Stimulated activated CD4-positive, alpha-beta T cell treated with anti-CD3 and anti-CD28 coated beads, Interleukin-1b, Interleukin-23, amount 100 ng/mL, for 48 hours (primary cell): ENCODE measurements around the gene MYZAP.
"Not testable (repeated sequence)": the region's sequence is repeated elsewhere in the genome, so short reads cannot be mapped to it uniquely, and the experiment has no call there.

Source experiments
- DNase-seq: peaks from one replicate; pipeline ENCODE4 v3.0.0-alpha.2; 2020

The MYZAP gene

DNA sequence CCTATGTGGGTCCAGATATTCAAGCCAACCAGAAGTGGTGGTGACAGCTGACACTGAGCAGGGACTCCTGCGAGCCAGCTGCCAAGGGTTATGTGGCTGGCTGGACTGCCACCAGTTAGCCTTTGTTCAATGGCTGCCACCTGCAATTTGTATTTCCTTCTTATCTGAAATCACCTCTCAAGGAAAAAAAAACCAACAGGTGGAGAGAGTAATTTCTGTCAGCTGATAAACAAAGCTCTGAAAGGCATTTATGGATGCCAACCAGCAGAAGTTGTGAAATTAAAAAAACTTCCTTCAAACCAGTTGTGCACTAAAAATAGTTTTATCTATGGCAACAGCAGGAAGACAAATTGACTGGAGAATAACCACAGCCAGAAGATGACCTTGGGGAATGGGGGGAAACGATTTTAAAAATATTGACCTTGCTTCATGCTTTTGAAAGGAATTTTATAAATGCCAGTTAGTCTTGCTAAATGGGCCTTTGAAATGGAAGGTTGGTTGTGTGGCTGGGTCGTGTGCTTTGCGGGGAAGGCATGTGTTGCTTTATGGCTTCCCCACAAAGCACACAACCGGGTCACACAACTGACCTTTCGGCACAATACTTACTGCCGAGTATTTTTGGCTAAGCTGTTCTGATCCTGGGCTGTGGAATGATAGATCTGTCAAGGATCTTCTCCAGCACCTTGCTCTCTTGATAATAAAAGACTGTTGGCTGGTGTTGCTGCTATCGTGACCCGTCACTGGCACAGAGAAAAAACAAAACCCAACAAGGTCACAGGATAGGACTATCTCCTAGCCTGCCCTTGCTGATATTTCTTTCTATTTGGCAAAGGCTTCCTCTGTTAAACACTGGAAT is 3.5 kb downstream of the MYZAP start:
- no peak for DNase-seq

- no peak for DNase-seq
Observed at GRCh38 chr15:57596301-57596855, 4.7 kb downstream of the MYZAP start.

DNA sequence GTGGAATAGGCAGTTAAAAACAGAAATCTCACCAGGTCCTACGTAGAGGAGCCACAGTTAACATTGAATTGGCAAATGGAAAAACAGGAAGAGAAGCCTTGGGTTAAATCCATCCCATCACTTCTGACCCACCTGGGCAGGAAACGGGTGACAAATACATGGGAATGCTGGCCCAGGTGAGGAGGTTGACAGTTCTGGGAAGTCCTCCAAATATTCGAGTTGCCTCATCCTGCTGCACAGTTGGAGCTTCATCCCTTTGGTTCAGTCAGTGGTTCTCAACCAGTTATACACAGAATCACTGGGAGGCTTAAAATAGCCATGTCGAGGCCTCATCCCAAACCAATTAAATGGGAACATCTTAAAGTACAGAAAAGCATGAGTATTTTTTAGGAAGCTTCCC is 5.3 kb downstream of the MYZAP start:
- no peak for DNase-seq

DNA sequence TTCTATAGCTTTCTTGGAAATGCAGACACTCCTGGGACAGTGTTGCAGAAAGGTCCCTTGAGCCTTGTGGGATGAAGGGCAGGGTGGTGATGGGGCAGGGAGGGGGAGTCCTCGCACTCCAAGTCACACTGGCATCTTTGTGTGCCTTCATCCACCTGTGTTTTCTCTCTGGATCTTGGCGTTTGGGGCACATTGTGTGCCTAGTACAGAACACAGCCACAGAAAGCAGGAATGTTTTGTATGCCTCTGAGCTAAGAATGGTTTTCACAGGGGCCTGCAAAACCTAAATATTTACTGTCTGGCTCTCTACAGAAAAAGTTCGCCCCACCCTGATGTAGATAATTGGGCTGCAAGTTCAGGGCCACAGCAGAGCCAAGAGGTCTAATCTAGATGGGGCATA is 5.7 kb downstream of the MYZAP start:
- no peak for DNase-seq

DNA sequence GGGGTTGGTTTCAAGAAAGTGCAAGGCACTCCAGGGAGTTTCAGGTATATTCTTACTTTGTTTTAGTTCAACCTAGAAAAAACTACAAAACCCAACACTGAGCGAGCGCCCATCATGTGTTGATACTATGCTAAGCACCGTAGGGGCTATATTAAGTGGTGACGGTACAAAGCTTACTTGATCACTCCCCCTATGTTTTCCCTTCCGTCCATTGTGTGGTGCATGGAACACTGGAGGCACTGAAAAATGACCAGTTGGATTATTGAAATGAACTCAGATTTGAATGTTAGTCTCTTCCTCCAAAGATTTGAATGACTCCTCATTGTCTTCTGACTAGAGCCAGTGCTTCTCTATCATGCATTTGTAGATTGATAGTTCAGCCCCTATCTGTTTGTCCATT is 6.6 kb downstream of the MYZAP start:
- DNase-seq, result no peak

- DNase-seq, result no peak
Observed at GRCh38 chr15:57599296-57599810, 7.6 kb downstream of the MYZAP start.

DNA sequence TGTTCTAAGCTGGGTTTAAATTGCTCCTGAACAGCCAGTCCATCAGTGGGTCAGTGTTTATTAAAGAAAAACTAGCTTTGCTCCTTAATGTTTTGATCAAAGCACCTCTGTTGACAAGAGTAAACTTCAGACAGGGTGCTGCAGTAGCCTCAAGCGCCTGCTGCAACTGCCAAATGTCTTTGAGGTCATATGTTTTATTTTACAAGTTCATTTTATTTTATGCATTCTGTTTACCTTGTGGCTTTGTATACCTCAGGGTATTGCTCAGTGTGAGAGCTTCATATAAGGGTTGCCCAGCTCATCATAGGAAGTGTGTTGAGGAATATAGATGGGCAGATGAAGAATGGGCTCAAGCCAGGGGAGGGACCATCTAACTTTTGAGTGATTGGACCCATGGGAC is 8.5 kb downstream of the MYZAP start:
- no peak for DNase-seq

- no peak for DNase-seq
Observed at GRCh38 chr15:57604507-57604906, 12.8 kb downstream of the MYZAP start.

DNA sequence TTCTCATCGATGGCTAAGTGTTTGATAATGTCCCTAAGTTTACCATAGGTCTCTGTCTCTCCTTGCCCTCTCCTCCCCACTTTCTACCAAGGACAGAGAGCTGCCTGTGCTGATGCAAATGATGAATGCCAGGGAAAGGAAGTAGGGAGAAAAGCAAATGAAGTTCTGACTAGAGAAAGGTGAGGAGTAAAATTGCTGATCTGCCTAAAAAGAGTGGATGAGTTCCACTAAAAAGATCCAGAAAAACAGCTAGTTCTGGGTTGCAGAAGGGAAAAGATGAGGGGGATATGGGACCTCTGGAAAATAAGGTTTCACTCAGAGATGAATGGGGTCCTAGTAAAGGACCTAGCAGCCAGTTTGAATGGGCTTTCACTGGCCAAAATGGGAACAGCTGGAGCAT is 13.8 kb downstream of the MYZAP start:
- DNase-seq, result no peak

GRCh38 chr15:57606048-57606447 is 14.3 kb downstream of the MYZAP start:
- DNase-seq, result no peak

DNA sequence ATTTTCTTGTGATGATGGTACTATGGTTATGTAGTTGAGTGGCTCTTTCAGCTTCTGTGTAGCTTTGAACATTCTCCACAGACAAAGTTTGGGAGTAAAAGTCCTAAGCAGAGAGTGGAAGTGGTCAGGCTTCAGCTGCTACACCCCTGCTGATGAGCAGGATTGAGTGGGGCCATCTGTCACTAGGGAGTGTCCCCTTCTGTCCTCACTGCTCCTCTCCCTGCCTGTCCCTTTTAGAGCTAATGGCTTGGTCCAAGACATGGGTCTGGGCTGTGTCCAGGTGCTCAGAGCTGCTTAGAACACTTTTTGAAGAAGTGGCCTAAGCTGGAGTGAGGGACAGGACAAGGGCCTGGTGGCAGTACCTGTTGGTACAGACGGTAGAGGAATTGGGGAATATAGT is 15.1 kb downstream of the MYZAP start:
- DNase-seq, result no peak

DNA sequence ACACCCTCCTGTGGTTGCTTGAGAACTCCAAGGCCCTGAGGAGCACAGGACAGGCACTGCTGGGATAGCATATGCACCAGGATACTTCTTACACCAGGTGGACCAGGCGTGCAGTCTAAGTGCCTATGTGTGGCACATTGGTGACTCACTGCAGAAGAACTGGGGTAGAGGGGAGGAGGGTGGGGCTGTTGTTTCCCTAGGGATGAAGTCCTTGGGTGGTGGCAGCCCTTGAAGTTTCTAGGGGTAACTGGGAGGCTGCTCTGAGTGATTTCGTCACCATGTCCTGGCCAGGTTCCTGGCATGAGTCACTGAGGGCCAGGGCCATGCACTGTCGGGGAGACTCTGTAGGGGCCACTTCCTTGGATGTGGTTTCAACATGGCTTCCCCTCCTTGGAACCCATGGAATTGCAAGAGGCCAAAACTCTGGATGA is 15.9 kb downstream of the MYZAP start:
- DNase-seq, result no peak

DNA sequence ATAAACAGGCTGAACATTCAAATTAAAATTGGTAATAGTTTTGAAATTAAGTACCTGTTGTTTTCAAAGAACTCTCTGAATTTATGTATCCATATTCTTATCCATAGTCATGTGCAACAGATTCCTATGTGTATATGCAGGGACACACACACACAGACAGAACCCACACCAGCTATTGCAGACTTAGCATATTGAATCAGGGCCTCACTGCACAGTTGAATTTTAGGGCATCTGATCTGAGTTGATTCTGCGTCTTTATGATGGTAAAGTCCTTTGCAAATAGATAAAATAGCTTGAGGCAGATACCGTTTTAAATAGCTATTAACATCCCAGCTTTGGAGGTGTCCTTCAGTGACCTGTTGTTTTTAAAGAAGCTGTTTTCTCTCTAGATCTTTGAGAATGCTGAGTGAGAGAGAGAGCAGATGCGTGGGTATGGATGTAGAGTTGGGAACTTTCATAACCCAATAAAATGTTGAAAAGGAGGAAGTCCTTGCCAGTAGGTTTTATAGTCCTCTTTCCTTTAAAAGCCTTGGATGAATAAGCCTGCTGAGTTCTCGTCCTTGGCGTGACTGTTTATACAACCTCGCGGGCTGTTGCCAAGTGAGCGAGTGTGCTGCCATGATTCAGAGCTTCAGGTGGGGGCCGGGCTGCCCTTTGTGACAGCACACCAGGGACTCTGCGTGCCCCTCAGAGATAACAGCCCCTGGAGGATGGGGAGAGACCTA is 18.3 kb downstream of the MYZAP start:
- no peak for DNase-seq

DNA sequence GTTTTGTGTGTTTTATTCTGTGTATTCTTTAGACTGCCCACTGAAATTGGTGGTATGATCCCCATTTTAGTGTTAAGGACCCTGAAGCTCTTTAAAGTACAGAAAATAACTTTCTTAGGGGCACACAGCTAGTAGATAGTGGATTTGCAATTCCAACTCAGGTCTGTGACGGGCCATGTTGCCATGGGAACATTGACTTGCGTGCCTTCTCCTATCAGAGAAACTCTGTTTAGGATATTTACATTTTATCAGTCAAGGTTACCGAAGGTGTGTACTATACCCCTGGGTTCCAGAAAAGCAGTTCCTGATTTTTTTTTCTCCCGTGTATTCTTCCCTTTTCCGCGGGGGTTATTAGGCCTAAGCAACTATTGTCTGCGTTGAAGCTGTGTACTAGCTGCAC is 19.4 kb downstream of the MYZAP start:
- DNase-seq, result no peak

DNA sequence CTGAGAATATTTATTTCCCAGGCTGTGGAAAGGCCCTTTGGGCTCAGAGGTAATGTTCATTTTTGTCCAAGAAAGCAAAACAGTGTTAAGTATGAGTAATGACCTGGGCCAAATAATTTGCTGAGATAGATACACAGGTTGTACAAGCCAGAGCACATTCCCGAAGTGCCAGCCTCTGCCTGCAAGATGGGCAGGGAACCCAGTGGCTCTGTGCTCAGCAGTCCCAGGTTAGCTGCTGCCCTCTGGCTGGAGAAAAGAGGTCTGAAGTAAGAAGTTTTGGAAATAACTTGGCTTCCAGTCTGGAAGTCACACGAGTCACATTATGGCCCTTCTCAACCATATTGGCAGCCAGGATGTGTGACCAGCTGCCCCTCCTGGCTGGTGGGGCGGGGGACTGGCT is 20.2 kb downstream of the MYZAP start:
- DNase-seq, result no peak

- no peak for DNase-seq
Observed at GRCh38 chr15:57614241-57614640, 22.5 kb downstream of the MYZAP start.

DNA sequence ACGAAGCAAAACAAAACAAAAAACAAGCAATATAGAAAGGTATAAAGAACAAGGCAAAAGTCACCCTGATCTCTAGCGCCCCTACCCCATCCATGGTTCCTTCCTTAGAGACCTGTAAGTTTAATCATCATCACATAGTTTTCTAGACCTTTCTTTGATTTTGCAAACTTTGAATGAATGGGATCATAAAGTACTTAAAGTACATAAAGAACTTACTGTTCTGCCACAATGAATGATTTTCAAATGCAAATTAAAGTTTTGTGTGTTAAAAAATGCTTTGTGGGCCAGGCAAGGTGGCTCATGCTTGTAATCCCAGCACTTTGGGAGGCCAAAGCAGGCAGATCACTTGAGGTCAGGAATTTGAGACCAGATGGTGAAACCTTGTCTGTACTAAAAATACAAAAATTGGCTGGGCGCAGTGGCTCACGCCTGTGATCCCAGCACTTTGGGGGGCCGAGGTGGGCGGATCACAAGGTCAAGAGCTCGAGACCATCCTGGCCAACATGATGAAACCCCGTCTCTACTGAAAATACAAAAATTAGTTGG is 24.3 kb downstream of the MYZAP start:
- DNase-seq, result not testable (repeated sequence)

- DNase-seq, result no peak
Observed at GRCh38 chr15:57618325-57618724, 26.6 kb downstream of the MYZAP start.

- DNase-seq, result no peak
Observed at GRCh38 chr15:57619746-57620145, 28.0 kb downstream of the MYZAP start.

DNA sequence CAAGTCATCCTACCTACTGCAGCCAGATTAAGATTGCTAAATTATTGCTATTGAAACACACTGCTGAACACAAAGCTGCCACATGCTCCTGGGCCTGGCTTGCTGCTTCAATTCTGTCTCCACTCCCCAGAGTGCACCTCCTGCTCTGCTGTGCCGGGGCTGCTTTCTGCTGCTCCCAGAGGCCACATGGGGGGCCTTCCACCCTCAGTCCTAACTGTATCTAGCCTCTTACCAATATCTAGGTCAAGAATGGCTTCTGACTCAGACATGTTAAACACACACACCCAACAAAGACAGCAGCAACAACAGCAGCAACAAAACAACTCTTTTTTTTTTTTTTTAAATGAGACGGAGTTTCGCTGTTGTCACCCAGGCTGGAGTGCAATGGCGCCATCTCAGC is 33.0 kb downstream of the MYZAP start:
- DNase-seq, result no peak

- DNase-seq, result no peak
Observed at GRCh38 chr15:57625703-57626448, 34.2 kb downstream of the MYZAP start.

- no peak for DNase-seq
Observed at GRCh38 chr15:57626713-57627440, 35.2 kb downstream of the MYZAP start.
